Measurements from ENCODE around the gene PSMD10.

Gene PSMD10

DNA sequence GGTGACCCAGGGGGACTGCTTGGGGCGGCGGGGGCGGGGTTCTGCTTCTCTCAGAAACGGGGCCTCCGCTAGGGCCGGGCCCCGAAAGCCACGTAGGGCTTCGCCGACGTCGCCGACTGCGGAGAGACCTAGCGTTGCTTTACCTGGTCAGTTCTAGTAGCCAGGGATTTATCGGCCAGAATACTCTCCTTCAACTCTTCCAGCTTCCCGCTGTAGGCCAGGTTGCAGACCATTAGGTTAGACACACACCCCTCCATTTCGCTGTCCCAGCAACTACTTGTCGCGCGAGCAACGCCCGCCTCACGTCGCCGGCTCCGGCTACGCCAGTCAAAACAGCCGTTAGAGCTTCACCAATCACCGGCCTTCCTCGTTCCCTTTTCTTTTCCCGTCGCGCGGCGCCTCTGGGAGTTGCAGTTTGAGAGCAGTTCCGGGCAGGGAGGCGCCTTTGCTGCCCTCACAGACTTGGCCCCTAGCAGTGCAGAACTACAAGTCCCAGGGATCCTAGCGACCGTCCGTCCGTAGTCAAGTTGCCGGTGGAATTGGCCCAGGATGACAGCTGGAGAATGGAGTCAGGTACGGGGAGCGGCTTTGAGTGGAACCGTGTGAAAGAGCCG, at the start of gene PSMD10, which contains the start of gene ATG4A:
Gene PSMD10 (minus strand): TSS at position 279 of the 614 bp plus-strand sequence. CDS start 22 bp downstream, at position 257.
Gene ATG4A (plus strand): TSS at position 515 of the 614 bp plus-strand sequence. CDS start 49 bp downstream, at position 564.
- H3K4me1 Mint-ChIP-seq = peaks cover 26% of the 10 kb centered on the region
- CTCF ChIA-PET = interaction anchor here (0.6 kb wide), 1 partner anchor 9 kb away, joined by 3 read pairs; no protein-coding TSS in a partner anchor
- H3K27ac Mint-ChIP-seq = no peak within 1 kb of the TSS
- H3K4me3 Mint-ChIP-seq = no peak within 1 kb of the TSS
- DNase-seq = peak; percentile 94
- H3K36me3 Mint-ChIP-seq = peaks cover 3% of the 10 kb centered on the region
- H3K27me3 Mint-ChIP-seq = no peaks in the 10 kb centered on the region
- no peaks in the 10 kb centered on the region for H3K9me3 Mint-ChIP-seq

DNA sequence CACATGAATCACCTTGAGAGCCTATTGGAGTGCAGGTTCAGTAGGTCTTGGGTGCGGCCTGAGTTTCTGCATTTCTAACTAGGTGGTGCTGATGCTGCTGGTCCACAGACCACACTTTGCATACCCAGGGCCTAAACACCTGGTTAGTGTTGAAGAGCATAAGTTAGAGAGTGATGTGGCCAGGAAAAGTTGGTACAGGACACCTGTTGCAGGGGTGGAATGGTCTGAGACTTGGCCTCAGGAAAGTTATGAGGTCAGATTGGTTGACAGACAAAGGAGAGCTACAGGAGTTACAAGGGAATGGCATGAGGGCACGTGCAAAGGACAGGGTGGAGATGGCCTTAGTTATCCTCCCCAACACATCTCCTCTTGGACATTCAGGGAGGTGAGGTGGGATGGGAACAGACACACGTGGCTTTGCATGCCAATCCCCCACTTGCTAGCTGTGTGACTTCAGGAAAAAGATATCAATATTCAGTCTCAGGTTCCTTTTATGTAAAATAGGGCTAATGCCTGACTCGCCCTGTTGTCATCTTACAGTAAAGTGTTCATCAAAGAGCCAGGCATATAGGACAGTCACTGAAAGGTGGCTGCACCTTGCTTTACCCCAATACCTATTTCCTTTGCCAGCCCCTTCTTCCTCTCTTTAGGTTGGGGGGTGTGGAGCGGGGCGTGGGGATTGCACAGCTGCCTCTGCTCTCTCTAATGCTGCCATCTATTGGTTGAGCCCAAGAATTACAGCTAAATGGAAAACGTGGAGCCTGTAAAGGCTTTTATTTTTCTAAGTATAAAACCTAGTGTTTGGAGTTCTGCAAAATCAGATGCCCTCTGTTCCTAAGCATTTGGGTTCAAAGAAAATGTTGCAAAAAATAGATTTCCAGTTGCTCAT, 47.7 kb upstream of the PSMD10 start:
- DNase-seq = no peak

DNA sequence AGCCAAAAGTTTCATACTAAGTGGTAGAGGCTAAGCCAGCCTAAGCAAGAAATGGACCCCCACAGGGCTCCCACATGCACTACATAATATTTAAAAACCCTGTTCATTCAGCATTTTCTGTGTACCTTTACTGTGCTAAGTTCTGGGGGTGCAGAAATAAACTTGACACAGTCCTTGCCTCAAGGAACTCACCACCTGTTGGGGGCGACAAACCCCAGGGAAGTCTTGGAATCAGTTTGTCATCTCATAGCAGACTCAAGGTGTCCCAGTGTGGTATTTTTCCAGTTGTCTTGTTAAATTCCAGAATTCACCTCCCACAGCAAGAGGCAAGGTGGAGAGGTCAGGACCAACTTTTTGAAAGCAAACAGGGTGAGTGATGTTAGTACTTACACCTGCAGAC, 43.4 kb upstream of the PSMD10 start:
- no peaks in the 10 kb centered on the region for H3K4me1 Mint-ChIP-seq
- H3K36me3 Mint-ChIP-seq = peaks cover 20% of the 10 kb centered on the region
- no peak overlapping the region for H3K27ac Mint-ChIP-seq
- CTCF ChIA-PET = no interaction called here
- no peak for DNase-seq
- H3K27me3 Mint-ChIP-seq = no peaks in the 10 kb centered on the region
- no peak overlapping the region for H3K4me3 Mint-ChIP-seq
- no peaks in the 10 kb centered on the region for H3K9me3 Mint-ChIP-seq

More for the DNA sequence above, 47.7 kb upstream of the PSMD10 start:
- no peaks in the 10 kb centered on the region for H3K27me3 Mint-ChIP-seq
- no peaks in the 10 kb centered on the region for H3K9me3 Mint-ChIP-seq
- H3K36me3 Mint-ChIP-seq = peaks cover 18% of the 10 kb centered on the region
- H3K27ac Mint-ChIP-seq = no peak overlapping the region
- no peaks in the 10 kb centered on the region for H3K4me1 Mint-ChIP-seq
- CTCF ChIA-PET = interaction anchor here (1.0 to 2.5 kb wide), 3 partner anchors 11 to 68 kb away, joined by 3 to 10 read pairs (median 3); no protein-coding TSS in a partner anchor
- H3K4me3 Mint-ChIP-seq = no peak overlapping the region

- no peak overlapping the region for H3K27ac Mint-ChIP-seq
- no peak for DNase-seq
- CTCF ChIA-PET = no interaction called here
- H3K9me3 Mint-ChIP-seq = no peaks in the 10 kb centered on the region
- H3K4me3 Mint-ChIP-seq = no peak overlapping the region
- H3K27me3 Mint-ChIP-seq = no peaks in the 10 kb centered on the region
- no peaks in the 10 kb centered on the region for H3K4me1 Mint-ChIP-seq
- peaks cover 22% of the 10 kb centered on the region for H3K36me3 Mint-ChIP-seq
Measured at GRCh38 chrX:108132876-108133275, 41.5 kb upstream of the PSMD10 start.

- Mint-ChIP-seq H3K4me1 (no peaks in the 10 kb centered on the region), H3K36me3 (peaks cover 25% of the 10 kb centered on the region), H3K27me3 (no peaks in the 10 kb centered on the region), H3K27ac (no peak overlapping the region), H3K9me3 (no peaks in the 10 kb centered on the region), H3K4me3 (no peak overlapping the region)
- DNase-seq = no peak
- CTCF ChIA-PET = no interaction called here
Measured at GRCh38 chrX:108132034-108132433, 40.7 kb upstream of the PSMD10 start.

DNA sequence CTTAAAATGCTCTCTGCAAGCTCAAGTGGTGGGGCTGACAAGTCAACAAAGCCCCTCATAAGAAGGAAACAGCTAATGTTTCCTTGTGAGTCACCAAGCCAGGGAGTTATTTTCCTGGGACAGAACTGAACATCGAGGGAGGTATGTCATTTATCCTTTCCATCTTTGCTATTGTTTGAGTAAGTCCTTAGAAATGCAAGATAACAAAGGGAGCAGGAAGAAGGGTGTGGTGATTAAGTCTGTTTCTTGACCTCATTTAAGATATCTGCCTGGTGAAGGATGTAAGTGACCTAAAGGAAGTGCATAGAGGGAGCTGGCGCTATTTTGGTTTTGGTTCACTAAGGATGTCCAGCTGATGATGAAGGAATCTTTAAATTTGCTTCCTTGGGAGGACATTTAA, 40.1 kb upstream of the PSMD10 start:
- Mint-ChIP-seq H3K4me3 (no peak overlapping the region), H3K9me3 (no peaks in the 10 kb centered on the region), H3K4me1 (no peaks in the 10 kb centered on the region), H3K27me3 (no peaks in the 10 kb centered on the region), H3K27ac (no peak overlapping the region), H3K36me3 (peaks cover 26% of the 10 kb centered on the region)
- CTCF ChIA-PET = no interaction called here
- DNase-seq = no peak

- Mint-ChIP-seq H3K27ac (no peak overlapping the region), H3K4me1 (no peaks in the 10 kb centered on the region), H3K36me3 (peaks cover 26% of the 10 kb centered on the region), H3K4me3 (no peak overlapping the region), H3K9me3 (no peaks in the 10 kb centered on the region), H3K27me3 (no peaks in the 10 kb centered on the region)
- no peak for DNase-seq
- CTCF ChIA-PET = no interaction called here
Measured at GRCh38 chrX:108130889-108131288, 39.5 kb upstream of the PSMD10 start.

- no peak overlapping the region for H3K27ac Mint-ChIP-seq
- H3K9me3 Mint-ChIP-seq = no peaks in the 10 kb centered on the region
- H3K27me3 Mint-ChIP-seq = no peaks in the 10 kb centered on the region
- CTCF ChIA-PET = no interaction called here
- H3K4me1 Mint-ChIP-seq = no peaks in the 10 kb centered on the region
- H3K36me3 Mint-ChIP-seq = peaks cover 18% of the 10 kb centered on the region
- H3K4me3 Mint-ChIP-seq = no peak overlapping the region
- no peak for DNase-seq
Measured at GRCh38 chrX:108127152-108127551, 35.8 kb upstream of the PSMD10 start.

DNA sequence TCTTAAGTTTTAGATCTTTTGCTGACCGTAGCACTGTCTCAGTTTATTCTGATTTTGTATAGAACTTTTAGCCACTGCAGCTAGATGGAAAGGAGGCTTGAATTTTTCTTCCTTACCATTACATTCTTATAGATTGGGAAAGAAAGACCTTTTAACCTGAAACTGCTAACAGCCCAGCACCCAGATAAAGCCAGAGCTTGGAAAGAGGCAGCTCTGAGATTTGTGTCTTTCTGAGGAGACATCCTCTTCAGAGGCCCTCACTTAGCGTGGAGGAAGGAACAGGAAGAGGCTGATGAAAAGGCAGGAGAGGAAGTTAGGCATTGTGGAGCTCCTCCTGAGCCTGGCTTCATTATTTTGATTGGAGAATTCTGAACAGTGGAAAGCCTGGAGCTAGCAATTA, 35.3 kb upstream of the PSMD10 start:
- no peak for DNase-seq
- H3K27ac Mint-ChIP-seq = no peak overlapping the region
- H3K4me3 Mint-ChIP-seq = no peak overlapping the region
- no peaks in the 10 kb centered on the region for H3K9me3 Mint-ChIP-seq
- H3K27me3 Mint-ChIP-seq = no peaks in the 10 kb centered on the region
- CTCF ChIA-PET = no interaction called here
- no peaks in the 10 kb centered on the region for H3K4me1 Mint-ChIP-seq
- H3K36me3 Mint-ChIP-seq = peaks cover 15% of the 10 kb centered on the region

DNA sequence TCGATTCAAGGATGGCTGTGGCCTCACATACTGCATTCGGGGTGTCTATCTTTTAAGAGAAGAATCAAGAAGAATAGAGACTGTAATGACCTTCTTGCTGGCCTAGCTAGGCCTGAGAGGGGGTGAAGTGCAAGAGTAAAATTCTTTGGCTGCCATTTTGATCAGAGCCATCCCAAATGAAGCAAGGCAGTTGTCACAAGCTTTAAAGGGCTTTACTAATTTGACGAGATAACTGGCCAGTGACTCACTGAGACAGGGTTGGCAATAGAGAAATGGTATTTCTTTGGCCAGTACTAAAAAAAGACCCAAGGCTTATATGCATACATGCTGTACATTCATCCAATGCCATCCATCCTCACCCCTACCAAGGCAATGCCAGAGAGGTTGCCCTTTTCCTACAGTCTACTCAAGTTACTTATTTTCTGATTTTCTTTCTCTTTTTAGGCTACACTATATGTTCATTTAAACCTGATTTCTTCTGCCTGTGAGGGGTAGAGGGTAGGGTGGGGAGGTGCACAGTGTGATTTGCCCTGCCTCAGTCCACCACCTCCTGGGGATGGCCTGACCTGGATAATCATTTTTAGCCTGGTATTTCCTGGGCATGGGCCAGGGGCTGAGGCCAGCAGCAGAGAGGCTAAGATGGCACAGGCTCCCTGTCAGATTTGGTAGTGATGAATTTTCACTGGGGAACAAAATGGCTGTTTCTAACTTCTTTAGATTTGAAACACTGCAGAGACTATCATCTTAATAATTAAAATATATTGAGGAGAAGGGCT, 32.4 kb upstream of the PSMD10 start:
- CTCF ChIA-PET = interaction anchor here (2.6 kb wide), 1 partner anchor 16 kb away, joined by 10 read pairs; no protein-coding TSS in a partner anchor
- Mint-ChIP-seq H3K27ac (no peak overlapping the region), H3K27me3 (no peaks in the 10 kb centered on the region), H3K36me3 (peaks cover 5% of the 10 kb centered on the region), H3K4me3 (no peak overlapping the region), H3K4me1 (no peaks in the 10 kb centered on the region), H3K9me3 (no peaks in the 10 kb centered on the region)
- DNase-seq = no peak

- DNase-seq = no peak
- H3K27me3 Mint-ChIP-seq = no peaks in the 10 kb centered on the region
- H3K9me3 Mint-ChIP-seq = no peaks in the 10 kb centered on the region
- peaks cover 4% of the 10 kb centered on the region for H3K36me3 Mint-ChIP-seq
- no peak overlapping the region for H3K27ac Mint-ChIP-seq
- no peaks in the 10 kb centered on the region for H3K4me1 Mint-ChIP-seq
- no peak overlapping the region for H3K4me3 Mint-ChIP-seq
- CTCF ChIA-PET = interaction anchor here (2.6 kb wide), 1 partner anchor 17 kb away, joined by 10 read pairs; no protein-coding TSS in a partner anchor
Measured at GRCh38 chrX:108122748-108123147, 31.4 kb upstream of the PSMD10 start.

DNA sequence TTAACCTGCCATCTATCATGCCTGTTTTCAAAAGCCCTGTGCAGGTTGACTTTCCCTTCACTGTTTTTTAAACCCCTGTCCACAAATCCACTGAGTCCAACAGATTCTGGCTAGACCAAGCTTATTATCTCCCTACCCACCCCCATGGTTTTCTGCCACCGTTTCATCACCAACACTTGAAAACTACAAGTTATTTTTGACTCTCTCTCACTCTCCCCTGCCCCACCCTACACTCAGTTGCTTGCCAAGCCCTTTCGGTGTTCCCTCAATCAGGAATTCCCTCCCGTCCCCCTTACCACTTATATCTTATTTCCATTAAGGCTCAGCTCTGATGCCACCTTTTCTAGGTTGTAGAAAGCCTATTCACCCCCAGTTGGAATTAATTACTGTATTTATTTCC, 29.9 kb upstream of the PSMD10 start:
- Mint-ChIP-seq H3K4me3 (no peak overlapping the region), H3K36me3 (no peaks in the 10 kb centered on the region), H3K4me1 (no peaks in the 10 kb centered on the region), H3K9me3 (no peaks in the 10 kb centered on the region), H3K27ac (no peak overlapping the region), H3K27me3 (no peaks in the 10 kb centered on the region)
- CTCF ChIA-PET = interaction anchor here (2.6 kb wide), 1 partner anchor 18 kb away, joined by 10 read pairs; no protein-coding TSS in a partner anchor
- no peak for DNase-seq

- no peak for DNase-seq
- CTCF ChIA-PET = no interaction called here
- H3K27ac Mint-ChIP-seq = no peak overlapping the region
- H3K4me1 Mint-ChIP-seq = no peaks in the 10 kb centered on the region
- H3K36me3 Mint-ChIP-seq = no peaks in the 10 kb centered on the region
- no peaks in the 10 kb centered on the region for H3K27me3 Mint-ChIP-seq
- no peaks in the 10 kb centered on the region for H3K9me3 Mint-ChIP-seq
- H3K4me3 Mint-ChIP-seq = no peak overlapping the region
Measured at GRCh38 chrX:108117988-108118387, 26.6 kb upstream of the PSMD10 start.

GRCh38 chrX:108114541-108114940, 23.2 kb upstream of the PSMD10 start:
- Mint-ChIP-seq H3K9me3 (no peaks in the 10 kb centered on the region), H3K36me3 (no peaks in the 10 kb centered on the region), H3K27me3 (no peaks in the 10 kb centered on the region), H3K27ac (no peak overlapping the region), H3K4me1 (no peaks in the 10 kb centered on the region), H3K4me3 (no peak overlapping the region)
- DNase-seq = no peak
- CTCF ChIA-PET = no interaction called here

Data from activated naive CD4-positive, alpha-beta T cell treated with anti-CD3 and anti-CD28 coated beads, Interleukin-2, amount 10 ng/mL, durations not matched to agents 7 days and 5 days (primary cell).